Spleen (tissue), 7 donors: ENCODE data around the gene CACNA1D.

Experiments used
- POLR2A ChIP-seq, 3 donors: fragments of 450-650 bp; IDR thresholded peaks; one replicate each; pipeline ENCODE4 v1.5.1; 2017; ENCODE audit warnings: antibody characterized with exemption in 3 of 3, mild to moderate bottlenecking in 1 of 3
- POLR2AphosphoS5 ChIP-seq, 3 donors: sonication (generic); formaldehyde crosslinking; IDR thresholded peaks; one replicate each; pipeline ENCODE4 v1.5.1; 2017; ENCODE audit warnings: antibody characterized with exemption in 3 of 3
- TF ChIP-seq, protein P1 (sequence below), 11 experiments: fragments of 200-600 bp in 7 of 11; fragments of 450-650 bp in 4 of 11; sonication (generic) in 4 of 11; IDR thresholded peaks in 8 of 11; conservative IDR thresholded peaks in 3 of 11; 1 replicate in 7 of 11; 2 replicates in 4 of 11; pipeline versions ENCODE4 v1.4.0 to v1.8.0; 2016 to 2021; ENCODE audit warnings: antibody characterized with exemption in 11 of 11, inconsistent platforms in 4 of 11, mild to moderate bottlenecking in 1 of 11
- donor health status: DM: no; HTN: no; CAD: no; lungs with moderate emphysema.
- donor health status: DM: no; HTN: no; CAD: no.
- donor health status: DM: no; HTN: no; CAD: no.

DNA sequence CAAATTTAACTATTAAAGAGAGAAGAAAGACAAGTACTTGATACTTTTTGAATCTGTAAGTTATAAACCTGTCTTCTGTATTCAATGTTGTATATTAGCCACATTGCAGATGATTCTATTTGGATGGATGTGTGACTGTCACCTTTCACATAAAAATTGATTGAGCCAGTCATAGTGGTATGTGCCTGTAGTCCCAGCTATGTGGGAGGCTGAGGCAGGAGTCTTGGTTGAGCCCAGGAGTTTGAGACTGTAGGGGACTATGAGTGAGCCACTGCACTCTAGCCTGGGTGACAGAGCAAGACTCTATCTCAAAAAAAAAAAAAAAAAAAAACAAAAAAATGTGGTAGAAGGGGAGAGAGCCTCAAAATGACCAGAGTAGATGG, 12.3 kb downstream of the CACNA1D start:
- no peak for TF ChIP-seq POLR2A (IDR thresholded peaks at IDR 0.05)
- TF ChIP-seq, protein P1, sequence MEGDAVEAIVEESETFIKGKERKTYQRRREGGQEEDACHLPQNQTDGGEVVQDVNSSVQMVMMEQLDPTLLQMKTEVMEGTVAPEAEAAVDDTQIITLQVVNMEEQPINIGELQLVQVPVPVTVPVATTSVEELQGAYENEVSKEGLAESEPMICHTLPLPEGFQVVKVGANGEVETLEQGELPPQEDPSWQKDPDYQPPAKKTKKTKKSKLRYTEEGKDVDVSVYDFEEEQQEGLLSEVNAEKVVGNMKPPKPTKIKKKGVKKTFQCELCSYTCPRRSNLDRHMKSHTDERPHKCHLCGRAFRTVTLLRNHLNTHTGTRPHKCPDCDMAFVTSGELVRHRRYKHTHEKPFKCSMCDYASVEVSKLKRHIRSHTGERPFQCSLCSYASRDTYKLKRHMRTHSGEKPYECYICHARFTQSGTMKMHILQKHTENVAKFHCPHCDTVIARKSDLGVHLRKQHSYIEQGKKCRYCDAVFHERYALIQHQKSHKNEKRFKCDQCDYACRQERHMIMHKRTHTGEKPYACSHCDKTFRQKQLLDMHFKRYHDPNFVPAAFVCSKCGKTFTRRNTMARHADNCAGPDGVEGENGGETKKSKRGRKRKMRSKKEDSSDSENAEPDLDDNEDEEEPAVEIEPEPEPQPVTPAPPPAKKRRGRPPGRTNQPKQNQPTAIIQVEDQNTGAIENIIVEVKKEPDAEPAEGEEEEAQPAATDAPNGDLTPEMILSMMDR (IDR thresholded peaks at IDR 0.05 in 8 of 11, conservative IDR thresholded peaks at IDR 0.05 in 3 of 11), result no peak
- TF ChIP-seq POLR2AphosphoS5 (IDR thresholded peaks at IDR 0.05), result no peak
